ENCODE results near the gene MKLN1.
"Not testable (repeated sequence)": the region's sequence is repeated elsewhere in the genome, so short reads cannot be mapped to it uniquely, and the experiment has no call there.

Gene MKLN1

GRCh38 chr7:131404226-131404911 is 76.7 kb downstream of the MKLN1 start:
- no peak for DNase-seq

GRCh38 chr7:131409129-131409766 is 81.6 kb downstream of the MKLN1 start:
- DNase-seq = no peak

- DNase-seq = no peak
Observed at GRCh38 chr7:131412031-131412430, 84.4 kb downstream of the MKLN1 start.

- no peak for DNase-seq
Observed at GRCh38 chr7:131413711-131414110, 86.0 kb downstream of the MKLN1 start.

- no peak for DNase-seq
Observed at GRCh38 chr7:131424219-131424822, 96.6 kb downstream of the MKLN1 start.

GRCh38 chr7:131425992-131426391 is 98.3 kb downstream of the MKLN1 start:
- DNase-seq = no peak

GRCh38 chr7:131430826-131431225 is 103.2 kb downstream of the MKLN1 start:
- not testable (repeated sequence) for DNase-seq

GRCh38 chr7:131431289-131431688 is 103.6 kb downstream of the MKLN1 start:
- DNase-seq = no peak

GRCh38 chr7:131431756-131432155 is 104.1 kb downstream of the MKLN1 start:
- no peak for DNase-seq

- DNase-seq = no peak
Observed at GRCh38 chr7:131436384-131436783, 108.7 kb downstream of the MKLN1 start.

- DNase-seq = no peak
Observed at GRCh38 chr7:131438969-131439368, 111.3 kb downstream of the MKLN1 start.

GRCh38 chr7:131443496-131443895 is 115.8 kb downstream of the MKLN1 start:
- DNase-seq = no peak

GRCh38 chr7:131444683-131445082 is 117.0 kb downstream of the MKLN1 start:
- no peak for DNase-seq

- no peak for DNase-seq
Observed at GRCh38 chr7:131449373-131449902, 121.8 kb downstream of the MKLN1 start.

GRCh38 chr7:131454498-131454897 is 126.8 kb downstream of the MKLN1 start:
- no peak for DNase-seq

GRCh38 chr7:131455001-131455400 is 127.3 kb downstream of the MKLN1 start:
- DNase-seq = no peak

- DNase-seq = no peak
Observed at GRCh38 chr7:131455546-131455945, 127.9 kb downstream of the MKLN1 start.

GRCh38 chr7:131456338-131456737 is 128.7 kb downstream of the MKLN1 start:
- DNase-seq = no peak

GRCh38 chr7:131459256-131459655 is 131.6 kb downstream of the MKLN1 start:
- DNase-seq = no peak

GRCh38 chr7:131462059-131462458 is 134.4 kb downstream of the MKLN1 start:
- no peak for DNase-seq

GRCh38 chr7:131462715-131463114 is 135.0 kb downstream of the MKLN1 start:
- DNase-seq = not testable (repeated sequence)

- DNase-seq = no peak
Observed at GRCh38 chr7:131466735-131467365, 139.2 kb downstream of the MKLN1 start.

GRCh38 chr7:131467788-131468187 is 140.1 kb downstream of the MKLN1 start:
- DNase-seq = no peak

All from activated gamma-delta T cell treated with Interleukin-2 at 50 U/mL for 16 hours (primary cell).